T follicular helper cell (primary cell): ENCODE results near the gene SEMA7A.

Experiments used
- DNase-seq: peaks from one replicate; pipeline ENCODE4 v3.0.0-alpha.2; 2020; ENCODE audit warnings: low read depth

Gene SEMA7A

GRCh38 chr15:74451861-74452835 is 18.4 kb upstream of the SEMA7A start:
- DNase-seq: no peak

GRCh38 chr15:74451322-74451721 is 17.6 kb upstream of the SEMA7A start:
- DNase-seq: no peak

- no peak for DNase-seq
These were observed 16.0 kb upstream of the SEMA7A start for GRCh38 chr15:74449643-74450205.

GRCh38 chr15:74449095-74449494 is 15.3 kb upstream of the SEMA7A start:
- no peak for DNase-seq

- DNase-seq: no peak
These were observed 12.3 kb upstream of the SEMA7A start for GRCh38 chr15:74445816-74446763.

- no peak for DNase-seq
These were observed 10.6 kb upstream of the SEMA7A start for GRCh38 chr15:74444106-74445062.

GRCh38 chr15:74443100-74443909 is 9.5 kb upstream of the SEMA7A start:
- no peak for DNase-seq

GRCh38 chr15:74442604-74443003 is 8.8 kb upstream of the SEMA7A start:
- DNase-seq: no peak

- no peak for DNase-seq
These were observed 8.3 kb upstream of the SEMA7A start for GRCh38 chr15:74442063-74442462.

GRCh38 chr15:74441248-74441941 is 7.6 kb upstream of the SEMA7A start:
- no peak for DNase-seq

- DNase-seq: peak; percentile 55
These were observed 5.1 kb upstream of the SEMA7A start for GRCh38 chr15:74438721-74439316.

GRCh38 chr15:74438206-74438605 is 4.4 kb upstream of the SEMA7A start:
- no peak for DNase-seq

GRCh38 chr15:74434263-74435136 is 742 bp upstream of the SEMA7A start:
- DNase-seq: no peak

GRCh38 chr15:74432968-74433591 is 678 bp downstream of the SEMA7A start:
- DNase-seq: no peak

GRCh38 chr15:74432271-74432967 is 1.3 kb downstream of the SEMA7A start:
- no peak for DNase-seq

- DNase-seq: no peak
These were observed 2.1 kb downstream of the SEMA7A start for GRCh38 chr15:74431645-74432044.

- DNase-seq: no peak
These were observed 2.6 kb downstream of the SEMA7A start for GRCh38 chr15:74431116-74431515.
